GM15510 (cell line): ENCODE results near the gene CECR2.
A peak's percentile ranks its signal among the peaks of the same experiment; 100 is the strongest.

Experiments
- POLR2A ChIP-seq: IDR thresholded peaks from 3 replicates; pipeline ENCODE4 v1.6.1; 2011; ENCODE audit warnings: borderline replicate concordance; ENCODE audit not compliant: insufficient read length; ENCODE audit errors: extremely low read depth

CECR2 gene

GRCh38 chr22:17580441-17581031 lies 211.3 kb downstream of the CECR2 start:
- TF ChIP-seq POLR2A, result no peak

- no peak for TF ChIP-seq POLR2A
Measured at GRCh38 chr22:17581056-17581455, 211.8 kb downstream of the CECR2 start.

GRCh38 chr22:17581631-17582030 lies 212.4 kb downstream of the CECR2 start:
- TF ChIP-seq POLR2A, result no peak

- TF ChIP-seq POLR2A, result no peak
Measured at GRCh38 chr22:17583151-17583550, 213.9 kb downstream of the CECR2 start.

- TF ChIP-seq POLR2A, result no peak
Measured at GRCh38 chr22:17586831-17587440, 217.7 kb downstream of the CECR2 start.

GRCh38 chr22:17587629-17588028 lies 218.4 kb downstream of the CECR2 start:
- no peak for TF ChIP-seq POLR2A

GRCh38 chr22:17588606-17589005 lies 219.3 kb downstream of the CECR2 start:
- TF ChIP-seq POLR2A, result no peak

GRCh38 chr22:17589810-17590375 lies 220.6 kb downstream of the CECR2 start:
- TF ChIP-seq POLR2A, result peak; percentile 7

- TF ChIP-seq POLR2A, result no peak
Measured at GRCh38 chr22:17590586-17590985, 221.3 kb downstream of the CECR2 start.

- TF ChIP-seq POLR2A, result no peak
Measured at GRCh38 chr22:17592201-17592600, 222.9 kb downstream of the CECR2 start.

- no peak for TF ChIP-seq POLR2A
Measured at GRCh38 chr22:17596226-17596625, 227.0 kb downstream of the CECR2 start.

- no peak for TF ChIP-seq POLR2A
Measured at GRCh38 chr22:17597217-17597616, 228.0 kb downstream of the CECR2 start.

GRCh38 chr22:17598318-17598717 lies 229.1 kb downstream of the CECR2 start:
- no peak for TF ChIP-seq POLR2A

- no peak for TF ChIP-seq POLR2A
Measured at GRCh38 chr22:17601031-17601430, 231.8 kb downstream of the CECR2 start.

- no peak for TF ChIP-seq POLR2A
Measured at GRCh38 chr22:17603668-17604067, 234.4 kb downstream of the CECR2 start.

GRCh38 chr22:17606496-17606895 lies 237.2 kb downstream of the CECR2 start:
- TF ChIP-seq POLR2A, result no peak
